Lower lobe of right lung (tissue), 2 donors: Measurements from ENCODE around the gene EVPL. TPM values are rescaled to one million over a fixed set of nuclear protein-coding genes. Genes with fewer than 3 reads are reported as not detected.

ENCODE experiments used
- ATAC-seq, 2 donors: fragments of 200-7000 bp; cut with Tn5 transposase; one replicate each; pipeline ENCODE4 v1.9.1; 2020 to 2022; ENCODE audit warnings: mild to moderate bottlenecking in 2 of 2, moderate library complexity in 2 of 2
- DNase-seq: peaks from one replicate; pipeline ENCODE4 v3.0.0-alpha.2; 2020
- H3K27ac ChIP-seq: fragments of 200-600 bp; one replicate; pipeline ENCODE4 v1.8.0; 2022
- H3K27me3 ChIP-seq: fragments of 200-600 bp; one replicate; pipeline ENCODE4 v1.8.0; 2022; ENCODE audit warnings: low read depth
- H3K36me3 ChIP-seq: fragments of 200-600 bp; one replicate; pipeline ENCODE4 v1.8.0; 2022; ENCODE audit warnings: mild to moderate bottlenecking
- H3K4me1 ChIP-seq: fragments of 200-600 bp; one replicate; pipeline ENCODE4 v1.8.0; 2022
- H3K4me3 ChIP-seq: fragments of 200-600 bp; one replicate; pipeline ENCODE4 v1.8.0; 2022; ENCODE audit warnings: mild to moderate bottlenecking
- H3K9me3 ChIP-seq: fragments of 200-600 bp; one replicate; pipeline ENCODE4 v1.8.0; 2022
- intact Hi-C: fragments of 100-400 bp; cut with DNase I; formaldehyde crosslinking; loops from one replicate; pipeline ENCODE4 v1.11.0; 2022
- total RNA-seq: library from RNA; stranded (reverse); fragmentation: NEBNext Ultra II Directional; extraction: Animal tissue kit (Norgen Biotek cat#: 25700); gene quantifications from one replicate; pipeline ENCODE4 v1.2.1, GENCODE V29; 2021
- TF ChIP-seq, protein P1 (sequence below): fragments of 200-600 bp; IDR thresholded peaks from one replicate; pipeline ENCODE4 v1.8.0; 2022; ENCODE audit warnings: antibody characterized with exemption, mild to moderate bottlenecking
- donor health status: DM: no; HTN: yes; CAD: no; lungs with severe emphysema.

Gene EVPL
- total RNA-seq, 1 donor from 2014 or later = 36.8 TPM

DNA sequence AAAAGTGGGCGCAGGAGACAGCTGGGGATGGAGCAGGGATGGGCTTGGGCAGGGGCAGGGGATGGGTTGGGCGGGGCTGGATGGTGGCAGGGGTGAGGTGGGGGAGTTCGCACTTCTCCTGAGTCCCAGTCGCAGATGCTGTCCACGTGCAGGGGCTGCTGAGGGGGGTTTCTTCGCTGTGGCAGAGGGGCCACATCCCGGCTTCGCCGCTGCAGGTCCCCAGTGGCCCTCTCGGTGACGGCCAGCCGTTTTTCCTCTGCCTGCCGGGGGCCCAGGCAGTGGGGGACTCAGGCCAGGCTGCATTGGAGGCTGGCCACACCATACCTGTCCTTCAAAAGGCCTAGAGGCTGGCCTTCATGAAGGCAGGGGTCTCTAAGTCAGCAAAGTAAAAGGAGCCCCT, 8.3 kb downstream of the EVPL start:
- H3K27ac ChIP-seq = no peak overlapping the region
- peaks cover 46% of the 10 kb centered on the region for H3K36me3 ChIP-seq
- H3K27me3 ChIP-seq = no peaks in the 10 kb centered on the region
- no peaks in the 10 kb centered on the region for H3K9me3 ChIP-seq
- peaks cover 10% of the 10 kb centered on the region for H3K4me1 ChIP-seq
- no peak for ATAC-seq
- DNase-seq = no peak
- TF ChIP-seq, protein P1, sequence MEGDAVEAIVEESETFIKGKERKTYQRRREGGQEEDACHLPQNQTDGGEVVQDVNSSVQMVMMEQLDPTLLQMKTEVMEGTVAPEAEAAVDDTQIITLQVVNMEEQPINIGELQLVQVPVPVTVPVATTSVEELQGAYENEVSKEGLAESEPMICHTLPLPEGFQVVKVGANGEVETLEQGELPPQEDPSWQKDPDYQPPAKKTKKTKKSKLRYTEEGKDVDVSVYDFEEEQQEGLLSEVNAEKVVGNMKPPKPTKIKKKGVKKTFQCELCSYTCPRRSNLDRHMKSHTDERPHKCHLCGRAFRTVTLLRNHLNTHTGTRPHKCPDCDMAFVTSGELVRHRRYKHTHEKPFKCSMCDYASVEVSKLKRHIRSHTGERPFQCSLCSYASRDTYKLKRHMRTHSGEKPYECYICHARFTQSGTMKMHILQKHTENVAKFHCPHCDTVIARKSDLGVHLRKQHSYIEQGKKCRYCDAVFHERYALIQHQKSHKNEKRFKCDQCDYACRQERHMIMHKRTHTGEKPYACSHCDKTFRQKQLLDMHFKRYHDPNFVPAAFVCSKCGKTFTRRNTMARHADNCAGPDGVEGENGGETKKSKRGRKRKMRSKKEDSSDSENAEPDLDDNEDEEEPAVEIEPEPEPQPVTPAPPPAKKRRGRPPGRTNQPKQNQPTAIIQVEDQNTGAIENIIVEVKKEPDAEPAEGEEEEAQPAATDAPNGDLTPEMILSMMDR = no peak
- no peak overlapping the region for H3K4me3 ChIP-seq
- intact Hi-C loops = no loop called here

DNA sequence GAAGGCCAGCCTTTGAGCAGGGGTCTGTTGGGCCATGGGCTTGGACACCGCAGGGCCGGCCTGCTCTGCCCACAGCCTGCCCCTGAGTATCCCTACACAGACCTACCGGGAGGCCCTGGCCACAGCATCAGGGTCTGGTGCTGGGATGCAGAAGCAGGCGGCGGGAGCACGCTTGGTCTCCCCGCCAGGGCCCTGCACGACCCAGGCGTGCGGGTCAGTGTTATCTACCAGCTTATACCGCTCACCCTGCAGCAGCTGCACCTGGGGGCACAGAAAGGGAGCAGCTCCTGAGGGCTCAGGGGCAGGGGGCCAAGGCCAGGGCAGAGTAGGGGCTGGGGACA, 8.8 kb downstream of the EVPL start:
- TF ChIP-seq, protein P1 = no peak
- Histone ChIP-seq H3K36me3 (peaks cover 48% of the 10 kb centered on the region), H3K9me3 (no peaks in the 10 kb centered on the region), H3K4me1 (peaks cover 10% of the 10 kb centered on the region), H3K4me3 (no peak overlapping the region), H3K27me3 (no peaks in the 10 kb centered on the region), H3K27ac (no peak overlapping the region)
- ATAC-seq (no peak), DNase-seq (no peak)
- intact Hi-C loops = no loop called here

DNA sequence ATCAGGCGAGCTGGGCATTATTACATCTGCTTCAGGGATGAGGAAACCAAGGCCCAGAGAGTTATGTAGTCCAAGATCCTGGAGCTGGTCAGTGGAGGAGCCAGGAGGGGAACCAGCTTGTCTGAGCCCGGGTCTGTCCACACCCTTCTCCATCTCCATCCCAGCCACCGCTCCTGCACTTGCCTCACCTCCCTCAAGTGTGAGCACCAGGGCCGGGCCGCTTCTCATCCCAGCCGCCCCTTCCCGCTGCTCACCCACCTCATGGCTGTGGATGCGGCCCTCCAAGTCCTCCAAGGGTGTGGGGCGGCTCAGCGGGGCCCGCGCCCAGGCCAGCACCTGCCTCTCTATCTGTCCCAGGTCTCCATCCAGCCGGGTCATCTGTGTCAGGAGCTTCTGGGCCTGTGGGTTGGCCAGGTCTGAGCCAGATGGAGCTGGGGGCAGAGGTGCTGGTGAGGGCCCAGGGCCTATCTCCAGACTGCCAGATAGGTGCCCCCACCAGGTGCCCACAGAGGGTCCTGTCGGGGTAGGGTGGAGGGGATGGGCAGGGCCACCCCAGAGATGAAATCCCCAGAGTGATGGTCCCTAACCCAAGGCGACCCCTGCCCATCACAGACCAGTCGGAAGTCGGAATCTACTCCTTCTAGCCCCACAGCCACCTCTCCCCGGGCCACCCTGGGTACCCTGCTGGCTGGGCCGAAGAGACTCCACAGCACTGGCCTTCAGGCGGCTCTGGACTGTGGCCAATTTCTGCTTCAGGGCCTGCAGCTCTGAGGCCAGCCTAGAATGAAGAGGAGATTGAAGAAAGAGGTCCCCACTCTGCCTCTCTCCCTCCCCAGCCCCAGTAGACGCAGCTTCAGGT, 9.4 kb downstream of the EVPL start:
- Histone ChIP-seq H3K4me1 (peaks cover 10% of the 10 kb centered on the region), H3K27ac (no peak overlapping the region), H3K4me3 (no peak overlapping the region), H3K9me3 (no peaks in the 10 kb centered on the region), H3K36me3 (peaks cover 42% of the 10 kb centered on the region), H3K27me3 (no peaks in the 10 kb centered on the region)
- DNase-seq = no peak
- ATAC-seq = no peak
- intact Hi-C loops = no loop called here
- TF ChIP-seq, protein P1 = no peak

DNA sequence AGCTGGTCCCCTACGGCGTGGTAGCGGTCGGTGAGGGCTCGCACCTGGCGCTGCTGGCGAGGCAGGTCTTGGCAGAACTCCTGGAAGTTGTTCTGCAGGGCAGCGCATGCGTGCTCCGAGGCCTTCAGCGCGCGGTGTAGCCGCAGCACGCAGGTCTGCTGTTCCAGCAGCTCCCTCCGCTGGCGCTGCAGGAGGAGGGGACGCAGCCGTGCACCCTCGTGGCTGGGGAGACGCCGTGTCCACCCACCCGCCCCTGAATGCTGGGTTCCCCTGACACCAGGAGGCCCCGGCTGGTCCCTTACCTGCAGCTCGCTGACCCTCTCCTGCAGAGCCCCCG, 12.2 kb downstream of the EVPL start:
- H3K27ac ChIP-seq = no peak overlapping the region
- H3K27me3 ChIP-seq = no peaks in the 10 kb centered on the region
- no peak overlapping the region for H3K4me3 ChIP-seq
- no peaks in the 10 kb centered on the region for H3K9me3 ChIP-seq
- TF ChIP-seq, protein P1 = no peak
- no peak for ATAC-seq
- no peak for DNase-seq
- peaks cover 10% of the 10 kb centered on the region for H3K4me1 ChIP-seq
- H3K36me3 ChIP-seq = peaks cover 44% of the 10 kb centered on the region
- intact Hi-C loops = no loop called here

DNA sequence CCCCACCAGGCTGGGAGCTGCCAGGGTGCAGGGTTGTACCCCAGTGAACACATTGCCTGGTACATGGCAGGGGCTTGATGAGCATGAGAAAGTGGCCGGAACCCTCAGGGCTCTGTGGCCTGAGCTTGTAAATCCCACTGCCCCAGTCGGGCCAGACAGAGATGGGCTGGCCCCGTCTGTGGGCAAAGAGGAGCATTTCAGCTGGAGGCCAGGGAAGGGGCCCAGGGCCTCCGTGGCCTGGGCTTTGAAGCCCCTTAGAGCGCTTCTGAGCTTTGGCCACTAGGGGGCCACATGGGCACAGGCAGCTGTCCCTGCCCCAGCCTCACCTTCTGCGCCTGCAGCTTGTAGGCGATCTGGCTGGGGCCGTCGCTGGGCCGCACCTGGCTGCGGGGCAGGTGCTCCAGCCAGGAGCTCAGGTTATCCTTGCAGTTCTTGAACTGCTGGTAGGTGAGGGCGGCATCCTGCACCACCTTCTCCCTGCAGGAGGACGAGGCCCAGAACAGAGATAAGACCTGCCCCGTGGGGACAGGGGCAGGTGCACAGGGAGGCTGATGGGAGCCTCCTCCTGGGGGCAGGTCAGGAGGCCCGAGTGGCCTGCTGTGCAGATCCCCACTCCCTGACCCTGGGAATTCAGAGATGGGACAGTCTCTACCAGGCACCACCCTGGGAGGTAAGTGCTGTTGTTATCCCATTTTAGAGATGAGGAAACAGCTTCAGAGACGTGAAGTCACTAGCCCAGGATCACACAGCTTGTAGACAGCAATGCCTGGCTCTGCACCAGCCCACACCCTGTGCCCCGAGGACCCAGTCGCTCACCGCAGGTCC, 12.8 kb downstream of the EVPL start:
- intact Hi-C loops = no loop called here
- ATAC-seq = peak; percentile 89 to 90

More for the DNA sequence above, 12.8 kb downstream of the EVPL start:
- Histone ChIP-seq H3K36me3 (peaks cover 43% of the 10 kb centered on the region), H3K4me1 (peaks cover 10% of the 10 kb centered on the region), H3K27me3 (no peaks in the 10 kb centered on the region), H3K27ac (no peak overlapping the region), H3K9me3 (no peaks in the 10 kb centered on the region), H3K4me3 (no peak overlapping the region)
- TF ChIP-seq, protein P1 = peak; percentile 98
- DNase-seq = peak; percentile 86
